Liver (tissue), 9 donors: ENCODE data around the gene TMEM213. TPM values are rescaled to one million over a fixed set of nuclear protein-coding genes. Genes with fewer than 3 reads are reported as not detected.

Experiments
- DNase-seq: peaks from one replicate; pipeline ENCODE4 v3.0.0-alpha.2; 2017; ENCODE audit warnings: low spot score
- H3K27ac ChIP-seq, 2 donors: one replicate each; pipeline ENCODE4 v1.7.0; 2013; ENCODE audit warnings: inconsistent platforms in 2 of 2, low read length in 2 of 2, control low read depth in 1 of 2, low read depth in 1 of 2, mild to moderate bottlenecking in 1 of 2
- H3K27me3 ChIP-seq, 4 donors: one replicate each; pipeline versions ENCODE4 v1.6.1 to v1.7.0; 2013; ENCODE audit warnings: low read length in 3 of 4, inconsistent platforms in 1 of 4, mild to moderate bottlenecking in 1 of 4, moderate library complexity in 1 of 4; ENCODE audit not compliant: control insufficient read depth in 4 of 4, insufficient read depth in 4 of 4
- H3K36me3 ChIP-seq, 4 donors: one replicate each; pipeline versions ENCODE4 v1.6.1 to v1.7.0; 2013; ENCODE audit warnings: low read length in 3 of 4, mild to moderate bottlenecking in 3 of 4, low read depth in 1 of 4, moderate library complexity in 1 of 4; ENCODE audit not compliant: control insufficient read depth in 4 of 4, insufficient read depth in 3 of 4
- H3K4me1 ChIP-seq, 4 donors: one replicate each; pipeline versions ENCODE4 v1.6.1 to v1.7.0; 2013; ENCODE audit warnings: low read length in 3 of 4, mild to moderate bottlenecking in 3 of 4, moderate library complexity in 1 of 4; ENCODE audit not compliant: control insufficient read depth in 4 of 4, insufficient read depth in 4 of 4
- H3K4me3 ChIP-seq, 3 donors: one replicate each; pipeline versions ENCODE4 v1.6.1 to v1.7.0; 2013; ENCODE audit warnings: low read length in 3 of 3, control low read depth in 1 of 3, low read depth in 1 of 3, mild to moderate bottlenecking in 1 of 3
- H3K9ac ChIP-seq, 2 donors: one replicate each; pipeline ENCODE4 v1.7.0; 2013; ENCODE audit warnings: low read length in 2 of 2, mild to moderate bottlenecking in 2 of 2, moderate library complexity in 2 of 2, control low read depth in 1 of 2, low read depth in 1 of 2
- H3K9me3 ChIP-seq, 4 donors: one replicate each; pipeline versions ENCODE4 v1.6.1 to v1.7.0; 2013; ENCODE audit warnings: low read length in 3 of 4; ENCODE audit not compliant: control insufficient read depth in 4 of 4
- EGR1 ChIP-seq, 2 donors: IDR thresholded peaks; 2 replicates each; pipeline ENCODE4 v1.6.1; 2016 to 2018; ENCODE audit warnings: antibody characterized with exemption in 2 of 2, low read depth in 2 of 2
- GABPA ChIP-seq, 2 donors: IDR thresholded peaks in 1 of 2; conservative IDR thresholded peaks in 1 of 2; 2 replicates each; pipeline ENCODE4 v1.6.1; 2016; ENCODE audit warnings: antibody characterized with exemption in 2 of 2, mild to moderate bottlenecking in 1 of 2, moderate library complexity in 1 of 2
- HNF4A ChIP-seq, 2 donors: conservative IDR thresholded peaks; 2 replicates each; pipeline ENCODE4 v1.6.1; 2016; ENCODE audit warnings: antibody characterized with exemption in 2 of 2, mild to moderate bottlenecking in 2 of 2
- HNF4G ChIP-seq: IDR thresholded peaks from 2 replicates; pipeline ENCODE4 v1.6.1; 2016; ENCODE audit warnings: antibody characterized with exemption
- JUND ChIP-seq, 2 donors: IDR thresholded peaks; 2 replicates each; pipeline ENCODE4 v1.6.1; 2016; ENCODE audit warnings: antibody characterized with exemption in 2 of 2
- NR2F2 ChIP-seq: IDR thresholded peaks from 2 replicates; pipeline ENCODE4 v1.6.1; 2016; ENCODE audit warnings: antibody characterized with exemption
- RXRA ChIP-seq, 2 donors: IDR thresholded peaks; 2 replicates each; pipeline ENCODE4 v1.6.1; 2017 to 2018; ENCODE audit warnings: antibody characterized with exemption in 2 of 2, mild to moderate bottlenecking in 1 of 2
- SP1 ChIP-seq: IDR thresholded peaks from 2 replicates; pipeline ENCODE4 v1.6.1; 2018; ENCODE audit warnings: antibody characterized with exemption, mild to moderate bottlenecking
- TAF1 ChIP-seq: conservative IDR thresholded peaks from 2 replicates; pipeline ENCODE4 v1.6.1; 2016; ENCODE audit warnings: antibody characterized with exemption, mild to moderate bottlenecking
- YY1 ChIP-seq: IDR thresholded peaks from 2 replicates; pipeline ENCODE4 v1.6.1; 2016; ENCODE audit warnings: antibody characterized with exemption, mild to moderate bottlenecking
- WGBS: extraction: QIAGEN DNeasy Blood & Tissue Kit; methylation state at CpG from one replicate; pipeline ENCODE4 v1.1.7; 2013; 5-methylcytosine and 5-hydroxymethylcytosine counted together
- polyA plus RNA-seq, 2 donors: library from polyadenylated mRNA; stranded (reverse) in 1 of 2; unstranded in 1 of 2; fragments of 200-250 nt in 1 of 2; fragments of >200 nt in 1 of 2; fragmentation: Nextera tagmentation in 1 of 2; extraction: Ambion mirVana in 1 of 2; gene quantifications; one replicate each; pipeline versions ENCODE4 v1.2.1 to v1.2.3, GENCODE V29; 2013 to 2015
- total RNA-seq, 2 donors: library from RNA; depleted of rRNA; stranded (reverse); fragments of >200 nt; gene quantifications; one replicate each; pipeline ENCODE4 v1.2.3, GENCODE V29; 2014
- TF ChIP-seq, protein P1 (sequence below): IDR thresholded peaks from 2 replicates; pipeline ENCODE4 v1.6.1; 2016; ENCODE audit warnings: antibody characterized with exemption
- TF ChIP-seq, protein P2 (sequence below): IDR thresholded peaks from 2 replicates; pipeline ENCODE4 v1.6.1; 2016; ENCODE audit warnings: antibody characterized with exemption, mild to moderate bottlenecking
- TF ChIP-seq, protein P3 (sequence below): IDR thresholded peaks from 2 replicates; pipeline ENCODE4 v1.6.1; 2016; ENCODE audit warnings: antibody characterized with exemption
- TF ChIP-seq, protein P4 (sequence below): IDR thresholded peaks from 2 replicates; pipeline ENCODE4 v1.6.1; 2016; ENCODE audit warnings: antibody characterized with exemption
- donor health status: healthy.
- donor health status: healthy.
- donor health status: healthy.
- donor health status: healthy.
- donor health status: healthy.

TMEM213 gene
- total and polyA plus RNA-seq, 4 donors: not detected

DNA sequence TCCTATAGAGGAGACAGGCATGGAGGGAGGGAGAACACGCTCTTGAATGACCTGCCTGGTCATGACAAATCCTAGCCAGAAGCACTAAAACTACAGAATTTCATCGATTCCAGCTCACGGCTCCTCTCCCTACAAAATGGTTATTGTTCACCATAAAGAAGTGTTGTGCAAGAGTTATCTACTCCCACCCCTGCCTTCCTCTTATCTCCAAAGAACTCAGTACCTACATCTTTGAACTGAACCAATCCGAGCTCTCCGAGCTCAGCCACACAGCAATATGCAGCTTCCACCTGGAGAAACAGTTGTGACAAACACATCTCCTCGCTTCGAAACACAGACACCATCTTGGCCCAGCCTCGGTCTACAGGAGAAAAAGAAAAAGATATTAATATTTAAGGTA lies 26.9 kb upstream of the TMEM213 start:
- no peaks in the 10 kb centered on the region for H3K27me3 ChIP-seq
- DNase-seq: no peak
- WGBS: 94% methylated on average over 8 of the region's 8 CpGs
- no peak overlapping the region for H3K9ac ChIP-seq
- no peaks in the 10 kb centered on the region for H3K36me3 ChIP-seq
- no peak for TF ChIP-seq HNF4A (conservative IDR thresholded peaks at IDR 0.05)
- TF ChIP-seq, protein P1, sequence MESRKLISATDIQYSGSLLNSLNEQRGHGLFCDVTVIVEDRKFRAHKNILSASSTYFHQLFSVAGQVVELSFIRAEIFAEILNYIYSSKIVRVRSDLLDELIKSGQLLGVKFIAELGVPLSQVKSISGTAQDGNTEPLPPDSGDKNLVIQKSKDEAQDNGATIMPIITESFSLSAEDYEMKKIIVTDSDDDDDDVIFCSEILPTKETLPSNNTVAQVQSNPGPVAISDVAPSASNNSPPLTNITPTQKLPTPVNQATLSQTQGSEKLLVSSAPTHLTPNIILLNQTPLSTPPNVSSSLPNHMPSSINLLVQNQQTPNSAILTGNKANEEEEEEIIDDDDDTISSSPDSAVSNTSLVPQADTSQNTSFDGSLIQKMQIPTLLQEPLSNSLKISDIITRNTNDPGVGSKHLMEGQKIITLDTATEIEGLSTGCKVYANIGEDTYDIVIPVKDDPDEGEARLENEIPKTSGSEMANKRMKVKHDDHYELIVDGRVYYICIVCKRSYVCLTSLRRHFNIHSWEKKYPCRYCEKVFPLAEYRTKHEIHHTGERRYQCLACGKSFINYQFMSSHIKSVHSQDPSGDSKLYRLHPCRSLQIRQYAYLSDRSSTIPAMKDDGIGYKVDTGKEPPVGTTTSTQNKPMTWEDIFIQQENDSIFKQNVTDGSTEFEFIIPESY: no peak
- H3K27ac ChIP-seq: no peak overlapping the region
- no peaks in the 10 kb centered on the region for H3K4me1 ChIP-seq
- no peaks in the 10 kb centered on the region for H3K9me3 ChIP-seq
- H3K4me3 ChIP-seq: no peak overlapping the region

DNA sequence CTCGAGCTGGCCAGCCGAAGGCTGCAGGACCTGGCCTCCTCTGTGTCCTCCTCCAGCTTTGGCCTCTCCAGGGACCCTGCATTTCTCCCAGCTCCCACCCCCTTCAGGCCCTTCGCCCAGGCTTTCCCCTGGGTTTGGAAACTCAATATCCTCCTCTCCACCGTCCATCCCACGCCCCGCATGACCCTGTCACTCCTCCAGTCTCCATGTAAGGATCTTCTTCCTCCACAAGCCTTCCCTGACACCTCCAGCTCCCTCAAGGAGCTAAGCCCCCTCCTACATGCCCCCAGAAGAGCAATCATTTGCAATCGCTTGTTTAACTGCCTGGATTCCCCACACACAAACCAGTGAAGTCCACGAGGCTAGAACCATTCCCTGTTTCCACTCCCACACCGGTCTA lies 24.6 kb upstream of the TMEM213 start:
- no peak overlapping the region for H3K4me3 ChIP-seq
- TF ChIP-seq YY1 (no peak), NR2F2 (no peak)

DNA sequence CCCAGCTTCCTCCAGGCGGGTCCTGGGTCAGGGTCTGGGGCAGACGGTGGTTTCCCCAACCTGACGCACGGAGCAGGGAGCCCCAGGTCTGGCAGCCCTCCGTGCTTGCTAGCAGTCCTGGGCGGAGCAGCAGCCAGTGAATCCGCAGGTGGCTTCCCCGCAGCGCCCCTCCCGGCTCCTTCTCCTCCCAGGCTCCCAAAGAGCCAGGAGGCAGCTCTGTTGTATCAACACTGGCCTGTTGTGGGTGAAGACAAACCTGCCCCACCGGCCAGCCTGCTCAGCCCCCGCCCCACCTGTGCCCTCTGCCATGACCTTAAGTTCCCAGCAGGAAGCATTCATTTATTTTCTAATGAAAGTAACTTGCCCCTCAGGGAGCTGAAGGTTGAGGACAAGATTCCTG lies 24.0 kb upstream of the TMEM213 start:
- no peak overlapping the region for H3K4me3 ChIP-seq
- no peaks in the 10 kb centered on the region for H3K27me3 ChIP-seq
- WGBS: 57% methylated on average over 12 of the region's 12 CpGs
- no peaks in the 10 kb centered on the region for H3K9me3 ChIP-seq
- no peaks in the 10 kb centered on the region for H3K4me1 ChIP-seq
- no peaks in the 10 kb centered on the region for H3K36me3 ChIP-seq
- TF ChIP-seq TAF1: no peak
- TF ChIP-seq, protein P2, sequence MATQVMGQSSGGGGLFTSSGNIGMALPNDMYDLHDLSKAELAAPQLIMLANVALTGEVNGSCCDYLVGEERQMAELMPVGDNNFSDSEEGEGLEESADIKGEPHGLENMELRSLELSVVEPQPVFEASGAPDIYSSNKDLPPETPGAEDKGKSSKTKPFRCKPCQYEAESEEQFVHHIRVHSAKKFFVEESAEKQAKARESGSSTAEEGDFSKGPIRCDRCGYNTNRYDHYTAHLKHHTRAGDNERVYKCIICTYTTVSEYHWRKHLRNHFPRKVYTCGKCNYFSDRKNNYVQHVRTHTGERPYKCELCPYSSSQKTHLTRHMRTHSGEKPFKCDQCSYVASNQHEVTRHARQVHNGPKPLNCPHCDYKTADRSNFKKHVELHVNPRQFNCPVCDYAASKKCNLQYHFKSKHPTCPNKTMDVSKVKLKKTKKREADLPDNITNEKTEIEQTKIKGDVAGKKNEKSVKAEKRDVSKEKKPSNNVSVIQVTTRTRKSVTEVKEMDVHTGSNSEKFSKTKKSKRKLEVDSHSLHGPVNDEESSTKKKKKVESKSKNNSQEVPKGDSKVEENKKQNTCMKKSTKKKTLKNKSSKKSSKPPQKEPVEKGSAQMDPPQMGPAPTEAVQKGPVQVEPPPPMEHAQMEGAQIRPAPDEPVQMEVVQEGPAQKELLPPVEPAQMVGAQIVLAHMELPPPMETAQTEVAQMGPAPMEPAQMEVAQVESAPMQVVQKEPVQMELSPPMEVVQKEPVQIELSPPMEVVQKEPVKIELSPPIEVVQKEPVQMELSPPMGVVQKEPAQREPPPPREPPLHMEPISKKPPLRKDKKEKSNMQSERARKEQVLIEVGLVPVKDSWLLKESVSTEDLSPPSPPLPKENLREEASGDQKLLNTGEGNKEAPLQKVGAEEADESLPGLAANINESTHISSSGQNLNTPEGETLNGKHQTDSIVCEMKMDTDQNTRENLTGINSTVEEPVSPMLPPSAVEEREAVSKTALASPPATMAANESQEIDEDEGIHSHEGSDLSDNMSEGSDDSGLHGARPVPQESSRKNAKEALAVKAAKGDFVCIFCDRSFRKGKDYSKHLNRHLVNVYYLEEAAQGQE: no peak
- TF ChIP-seq, protein P3, sequence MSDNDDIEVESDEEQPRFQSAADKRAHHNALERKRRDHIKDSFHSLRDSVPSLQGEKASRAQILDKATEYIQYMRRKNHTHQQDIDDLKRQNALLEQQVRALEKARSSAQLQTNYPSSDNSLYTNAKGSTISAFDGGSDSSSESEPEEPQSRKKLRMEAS: no peak
- no peak for TF ChIP-seq GABPA (IDR thresholded peaks at IDR 0.05 in 1 of 2, conservative IDR thresholded peaks at IDR 0.05 in 1 of 2)
- no peak for TF ChIP-seq HNF4A (conservative IDR thresholded peaks at IDR 0.05)
- TF ChIP-seq JUND (IDR thresholded peaks at IDR 0.05): no peak
- TF ChIP-seq SP1: no peak
- no peak for TF ChIP-seq HNF4G
- no peak for TF ChIP-seq EGR1 (IDR thresholded peaks at IDR 0.05; ENCODE audit: low read depth in 2 of 2)
- TF ChIP-seq, protein P4, sequence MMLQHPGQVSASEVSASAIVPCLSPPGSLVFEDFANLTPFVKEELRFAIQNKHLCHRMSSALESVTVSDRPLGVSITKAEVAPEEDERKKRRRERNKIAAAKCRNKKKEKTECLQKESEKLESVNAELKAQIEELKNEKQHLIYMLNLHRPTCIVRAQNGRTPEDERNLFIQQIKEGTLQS: no peak
- TF ChIP-seq RXRA (IDR thresholded peaks at IDR 0.05): no peak
- no peak overlapping the region for H3K9ac ChIP-seq
- DNase-seq: no peak
- H3K27ac ChIP-seq: no peak overlapping the region

More for the DNA sequence above, 24.6 kb upstream of the TMEM213 start:
- DNase-seq: no peak
- no peaks in the 10 kb centered on the region for H3K9me3 ChIP-seq
- H3K36me3 ChIP-seq: no peaks in the 10 kb centered on the region
- no peak overlapping the region for H3K9ac ChIP-seq
- WGBS: 91% methylated on average over 9 of the region's 9 CpGs
- no peaks in the 10 kb centered on the region for H3K27me3 ChIP-seq
- no peaks in the 10 kb centered on the region for H3K4me1 ChIP-seq
- H3K27ac ChIP-seq: no peak overlapping the region
